A549 (cell line): ENCODE results near the gene TMEM121.

Experiments used
- CEBPB ChIP-seq, 2 experiments: fragments of >200 bp in 1 of 2; sonication (Bioruptor Twin) in 1 of 2; formaldehyde crosslinking in 1 of 2; IDR thresholded peaks; 2 replicates each; pipeline ENCODE4 v1.6.1; 2012 to 2016
- CHD2 ChIP-seq: fragments of 150-350 bp; IDR thresholded peaks from 2 replicates; pipeline ENCODE4 v1.6.1; 2014; ENCODE audit warnings: low read length; ENCODE audit not compliant: partially characterized antibody
- CTCF ChIP-seq: fragments of >200 bp; sonication (Bioruptor Twin); formaldehyde crosslinking; IDR thresholded peaks from 3 replicates; pipeline ENCODE4 v1.5.1; 2016
- EP300 ChIP-seq, 2 experiments: fragments of >200 bp; sonication (Bioruptor Twin); formaldehyde crosslinking; IDR thresholded peaks; 2 replicates in 1 of 2; 3 replicates in 1 of 2; pipeline ENCODE4 v1.6.1; 2016 to 2017
- ESRRA ChIP-seq: fragments of 150-350 bp; IDR thresholded peaks from 2 replicates; pipeline ENCODE4 v1.6.1; 2014; ENCODE audit warnings: mild to moderate bottlenecking, low read length, borderline replicate concordance
- JUNB ChIP-seq: fragments of >200 bp; sonication (Bioruptor Twin); formaldehyde crosslinking; IDR thresholded peaks from 2 replicates; pipeline ENCODE4 v1.6.1; 2016
- MAX ChIP-seq: IDR thresholded peaks from 2 replicates; pipeline ENCODE4 v1.6.1; 2012
- NFE2L2 ChIP-seq: fragments of 150-350 bp; conservative IDR thresholded peaks from 2 replicates; pipeline ENCODE4 v1.6.1; 2014; ENCODE audit warnings: low read length
- NR3C1 ChIP-seq: fragments of >200 bp; sonication (Bioruptor Twin); formaldehyde crosslinking; IDR thresholded peaks from 3 replicates; pipeline ENCODE4 v1.6.1; 2017
- PHF8 ChIP-seq: fragments of 200-600 bp; sonication (generic); IDR thresholded peaks from 2 replicates; pipeline ENCODE4 v1.6.1; 2016; ENCODE audit warnings: low read depth, mild to moderate bottlenecking, antibody characterized with exemption, moderate library complexity, borderline replicate concordance
- POLR2A ChIP-seq: IDR thresholded peaks from 2 replicates; pipeline ENCODE4 v1.6.1; 2012; ENCODE audit warnings: mild to moderate bottlenecking, low read length
- RCOR1 ChIP-seq: fragments of 150-350 bp; IDR thresholded peaks from 2 replicates; pipeline ENCODE4 v1.6.1; 2014; ENCODE audit warnings: antibody characterized with exemption, low read length, low read depth
- RFX5 ChIP-seq: fragments of 450-650 bp; IDR thresholded peaks from 2 replicates; pipeline ENCODE4 v1.7.1; 2014; ENCODE audit warnings: antibody characterized with exemption, mild to moderate bottlenecking, moderate library complexity
- USF2 ChIP-seq: fragments of 450-650 bp; IDR thresholded peaks from 2 replicates; pipeline ENCODE4 v1.6.1; 2014; ENCODE audit warnings: antibody characterized with exemption

GRCh38 chr14:105540811-105541210 lies 14.4 kb downstream of the TMEM121 start:
- TF ChIP-seq JUNB (no peak), USF2 (no peak), CEBPB (IDR thresholded peaks at IDR 0.05) (no peak), CTCF (no peak), NFE2L2 (no peak), RFX5 (no peak), ESRRA (no peak), EP300 (IDR thresholded peaks at IDR 0.05) (no peak), NR3C1 (no peak), CHD2 (no peak), POLR2A (no peak), RCOR1 (no peak), PHF8 (no peak), MAX (no peak)
